HEK293 (cell line): Measurements from ENCODE around the gene TEAD1.

Source experiments
- CTCF ChIA-PET: fragments of 350-600 bp; formaldehyde crosslinking; extraction: SDS; loops from one replicate; lab custom pipeline; 2021; ENCODE audit warnings: antibody characterized with exemption; lab: Yijun Ruan, JAX
- POLR2A ChIA-PET: fragments of 300-600 bp; formaldehyde crosslinking; extraction: SDS; loops from one replicate; lab custom pipeline; 2020; ENCODE audit warnings: antibody characterized with exemption, inconsistent platforms; lab: Yijun Ruan, JAX
- H3K27ac ChIP-seq: fragments of 200-500 bp; sonication (Bioruptor generic); 2 replicates; pipeline ENCODE4 v1.5.1; 2014; ENCODE audit warnings: low read depth, low read length, control low read depth, inconsistent platforms; ENCODE audit errors: extremely low read depth
- H3K36me3 ChIP-seq, 2 experiments: fragments of 200-500 bp in 1 of 2; sonication (Bioruptor generic) in 1 of 2; 1 replicate in 1 of 2; 2 replicates in 1 of 2; pipeline ENCODE4 v1.5.1; 2014 to 2017; ENCODE audit warnings: inconsistent platforms in 2 of 2, low read length in 2 of 2; ENCODE audit not compliant: control insufficient read depth in 2 of 2, insufficient read depth in 1 of 2
- H3K4me1 ChIP-seq: fragments of 200-500 bp; sonication (Bioruptor generic); 2 replicates; pipeline ENCODE4 v1.5.1; 2014; ENCODE audit warnings: mild to moderate bottlenecking, low read length, inconsistent platforms; ENCODE audit not compliant: control insufficient read depth, insufficient read depth
- H3K4me3 ChIP-seq: 2 replicates; pipeline ENCODE4 v1.5.1; 2011; ENCODE audit warnings: low read depth, mild to moderate bottlenecking, control low read depth, low read length, moderate library complexity
- H3K9me3 ChIP-seq: fragments of 200-500 bp; sonication (Bioruptor generic); 2 replicates; pipeline ENCODE4 v1.5.1; 2014; ENCODE audit warnings: low read depth, low read length, inconsistent platforms; ENCODE audit not compliant: control insufficient read depth, insufficient read depth
- GFI1B ChIP-seq: fragments of 450-650 bp; formaldehyde crosslinking; IDR thresholded peaks from 2 replicates; pipeline ENCODE4 v1.5.1; 2016; ENCODE audit warnings: missing biosample characterization, missing genetic modification characterization
- INSM2 ChIP-seq: fragments of 450-650 bp; formaldehyde crosslinking; IDR thresholded peaks from 2 replicates; pipeline ENCODE4 v1.5.1; 2016; ENCODE audit warnings: missing biosample characterization, missing genetic modification characterization
- KLF16 ChIP-seq: fragments of 450-650 bp; formaldehyde crosslinking; IDR thresholded peaks from 2 replicates; pipeline ENCODE4 v1.5.1; 2017; ENCODE audit warnings: missing biosample characterization, missing genetic modification characterization
- KLF8 ChIP-seq: fragments of 450-650 bp; formaldehyde crosslinking; IDR thresholded peaks from 2 replicates; pipeline ENCODE4 v1.5.1; 2016; ENCODE audit warnings: missing biosample characterization, missing genetic modification characterization
- MEIS1 ChIP-seq: sonication (generic); formaldehyde crosslinking; IDR thresholded peaks from 2 replicates; pipeline ENCODE4 v1.8.1; 2022; ENCODE audit warnings: missing genetic modification reagents, mild to moderate bottlenecking, borderline replicate concordance
- PRDM2 ChIP-seq: fragments of 450-650 bp; formaldehyde crosslinking; IDR thresholded peaks from 2 replicates; pipeline ENCODE4 v1.5.1; 2016; ENCODE audit warnings: missing biosample characterization, missing genetic modification characterization, borderline replicate concordance
- SALL2 ChIP-seq: fragments of 450-650 bp; formaldehyde crosslinking; IDR thresholded peaks from 2 replicates; pipeline ENCODE4 v1.5.0; 2017; ENCODE audit warnings: missing biosample characterization, mild to moderate bottlenecking, missing genetic modification characterization, borderline replicate concordance
- SCRT1 ChIP-seq: fragments of 450-650 bp; formaldehyde crosslinking; IDR thresholded peaks from 2 replicates; pipeline ENCODE4 v1.5.1; 2016; ENCODE audit warnings: missing biosample characterization, missing genetic modification characterization, borderline replicate concordance
- SCRT2 ChIP-seq: fragments of 450-650 bp; formaldehyde crosslinking; IDR thresholded peaks from 2 replicates; pipeline ENCODE4 v1.5.1; 2016; ENCODE audit warnings: missing biosample characterization, missing genetic modification characterization
- ZFP37 ChIP-seq: fragments of 450-650 bp; formaldehyde crosslinking; IDR thresholded peaks from 2 replicates; pipeline ENCODE4 v1.5.1; 2016; ENCODE audit warnings: missing biosample characterization, missing genetic modification characterization
- ZNF114 ChIP-seq: fragments of 450-650 bp; formaldehyde crosslinking; IDR thresholded peaks from 2 replicates; pipeline ENCODE4 v1.5.0; 2017; ENCODE audit warnings: missing biosample characterization, missing genetic modification characterization
- ZNF132 ChIP-seq: fragments of 450-650 bp; formaldehyde crosslinking; IDR thresholded peaks from 2 replicates; pipeline ENCODE4 v1.5.1; 2017; ENCODE audit warnings: missing biosample characterization, missing genetic modification characterization, borderline replicate concordance
- ZNF155 ChIP-seq: fragments of 450-650 bp; formaldehyde crosslinking; IDR thresholded peaks from 2 replicates; pipeline ENCODE4 v1.5.1; 2016; ENCODE audit warnings: missing biosample characterization, missing genetic modification characterization
- ZNF2 ChIP-seq: fragments of 450-650 bp; formaldehyde crosslinking; IDR thresholded peaks from 2 replicates; pipeline ENCODE4 v1.5.1; 2016; ENCODE audit warnings: missing biosample characterization, missing genetic modification characterization
- ZNF214 ChIP-seq: fragments of 450-650 bp; formaldehyde crosslinking; IDR thresholded peaks from 2 replicates; pipeline ENCODE4 v1.5.1; 2017; ENCODE audit warnings: missing biosample characterization, mild to moderate bottlenecking, missing genetic modification characterization, borderline replicate concordance
- ZNF221 ChIP-seq: fragments of 450-650 bp; formaldehyde crosslinking; IDR thresholded peaks from 2 replicates; pipeline ENCODE4 v1.5.1; 2017; ENCODE audit warnings: missing biosample characterization, missing genetic modification characterization, borderline replicate concordance
- ZNF391 ChIP-seq: fragments of 450-650 bp; formaldehyde crosslinking; IDR thresholded peaks from 2 replicates; pipeline ENCODE4 v1.5.1; 2016; ENCODE audit warnings: low read depth, missing biosample characterization, missing genetic modification characterization, borderline replicate concordance
- ZNF488 ChIP-seq: fragments of 450-650 bp; formaldehyde crosslinking; IDR thresholded peaks from 2 replicates; pipeline ENCODE4 v1.5.1; 2016; ENCODE audit warnings: missing biosample characterization, missing genetic modification characterization
- ZNF510 ChIP-seq: fragments of 450-650 bp; formaldehyde crosslinking; IDR thresholded peaks from 2 replicates; pipeline ENCODE4 v1.5.1; 2018; ENCODE audit warnings: mild to moderate bottlenecking, missing genetic modification characterization, missing biosample characterization; ENCODE audit not compliant: insufficient replicate concordance
- ZNF514 ChIP-seq: fragments of 450-650 bp; formaldehyde crosslinking; IDR thresholded peaks from 2 replicates; pipeline ENCODE4 v1.5.1; 2016; ENCODE audit warnings: missing biosample characterization, missing genetic modification characterization
- ZNF521 ChIP-seq: fragments of 450-650 bp; formaldehyde crosslinking; IDR thresholded peaks from 2 replicates; pipeline ENCODE4 v1.5.1; 2017; ENCODE audit warnings: missing biosample characterization, mild to moderate bottlenecking, missing genetic modification characterization
- ZNF558 ChIP-seq: fragments of 450-650 bp; formaldehyde crosslinking; IDR thresholded peaks from 2 replicates; pipeline ENCODE4 v1.5.1; 2016; ENCODE audit warnings: missing biosample characterization, missing genetic modification characterization
- ZNF561 ChIP-seq: fragments of 450-650 bp; IDR thresholded peaks from 2 replicates; pipeline ENCODE4 v1.5.1; 2018; ENCODE audit warnings: missing biosample characterization, missing genetic modification characterization, borderline replicate concordance
- ZNF596 ChIP-seq: fragments of 450-650 bp; IDR thresholded peaks from 2 replicates; pipeline ENCODE4 v1.5.0; 2018; ENCODE audit warnings: missing biosample characterization, mild to moderate bottlenecking, missing genetic modification characterization, moderate library complexity
- ZNF629 ChIP-seq: fragments of 450-650 bp; formaldehyde crosslinking; IDR thresholded peaks from 2 replicates; pipeline ENCODE4 v1.5.1; 2017; ENCODE audit warnings: missing biosample characterization, missing genetic modification characterization

TEAD1 gene

GRCh38 chr11:12915093-12915492, 240.9 kb downstream of the TEAD1 start:
- POLR2A ChIA-PET: no interaction called here
- no peak for TF ChIP-seq SALL2 (tag by site-specific recombination)
- TF ChIP-seq, all 188 proteins: peak for 0
- Histone ChIP-seq H3K27ac (no peak overlapping the region), H3K4me1 (no peaks in the 10 kb centered on the region), H3K4me3 (no peak overlapping the region), H3K9me3 (no peaks in the 10 kb centered on the region), H3K36me3 (peaks cover 0 to 4% of the 10 kb centered on the region in 2 experiments; a peak in 1 of 3 replicates)
- CTCF ChIA-PET: interaction anchor here (0.7 to 2.1 kb wide), 3 partner anchors 14 to 236 kb away, joined by 3 to 6 read pairs (median 3); no protein-coding TSS in a partner anchor

- H3K4me1 ChIP-seq: no peaks in the 10 kb centered on the region
- peaks cover 0 to 4% of the 10 kb centered on the region in 2 experiments; a peak in 1 of 3 replicates for H3K36me3 ChIP-seq
- H3K4me3 ChIP-seq: no peak overlapping the region
- CTCF ChIA-PET: interaction anchor here (0.6 to 0.7 kb wide), 2 partner anchors 52 to 528 kb away, joined by 3 read pairs; no protein-coding TSS in a partner anchor
- TF ChIP-seq ZNF132 (no peak), ZNF2 (no peak), ZNF514 (tag by site-specific recombination) (no peak), ZNF391 (tag by site-specific recombination) (no peak), SCRT1 (tag by site-specific recombination) (no peak), ZNF521 (tag by site-specific recombination) (no peak), ZNF221 (no peak), KLF8 (tag by site-specific recombination) (no peak), ZNF510 (tag by site-specific recombination) (no peak), ZNF114 (tag by site-specific recombination) (no peak), SCRT2 (tag by site-specific recombination) (no peak), ZNF629 (tag by site-specific recombination) (no peak), MEIS1 (CRISPR knock-in tag) (no peak), ZNF488 (tag by site-specific recombination) (no peak), INSM2 (tag by site-specific recombination) (no peak), ZNF558 (no peak), GFI1B (tag by site-specific recombination) (no peak), ZNF596 (tag by site-specific recombination) (no peak)
- no peaks in the 10 kb centered on the region for H3K9me3 ChIP-seq
- POLR2A ChIA-PET: no interaction called here
- H3K27ac ChIP-seq: no peak overlapping the region
Observed at GRCh38 chr11:12917822-12918221, 243.6 kb downstream of the TEAD1 start.

- Histone ChIP-seq H3K4me1 (no peaks in the 10 kb centered on the region), H3K36me3 (peaks cover 0 to 4% of the 10 kb centered on the region in 2 experiments; a peak in 1 of 3 replicates), H3K4me3 (no peak overlapping the region), H3K9me3 (no peaks in the 10 kb centered on the region), H3K27ac (no peak overlapping the region)
- no peak for TF ChIP-seq KLF16
- no peak for TF ChIP-seq PRDM2 (tag by site-specific recombination)
- TF ChIP-seq ZNF391 (tag by site-specific recombination): no peak
- TF ChIP-seq ZNF155: no peak
- no peak for TF ChIP-seq ZNF561 (tag by site-specific recombination)
- no peak for TF ChIP-seq ZNF214
- TF ChIP-seq ZFP37: no peak
- no peak for TF ChIP-seq SCRT2 (tag by site-specific recombination)
- CTCF ChIA-PET: interaction anchor here (0.7 to 1.3 kb wide), 2 partner anchors 11 to 1278 kb away, joined by 3 read pairs; no protein-coding TSS in a partner anchor
- POLR2A ChIA-PET: no interaction called here
Observed at GRCh38 chr11:12918667-12919066, 244.4 kb downstream of the TEAD1 start.
